Subcutaneous adipose tissue (tissue), 4 donors: Measurements from ENCODE around the gene HOXD10. TPM values are rescaled to one million over a fixed set of nuclear protein-coding genes. Genes with fewer than 3 reads are reported as not detected.

Experiments
- CTCF ChIP-seq: fragments of 450-650 bp; IDR thresholded peaks from one replicate; pipeline ENCODE4 v1.5.1; 2016; ENCODE audit warnings: low read depth, mild to moderate bottlenecking, control low read depth, antibody characterized with exemption, moderate library complexity
- total RNA-seq, 4 donors: library from RNA; depleted of rRNA; stranded (reverse); fragments of >200 nt; gene quantifications; one replicate each; pipeline ENCODE4 v1.1.0, GENCODE V29; 2016

Gene HOXD10
- total RNA-seq, 4 donors from 2014 or later, result 0.17 to 0.66 TPM; not detected in 2

- TF ChIP-seq CTCF, result no peak
These were observed 8.6 kb downstream of the HOXD10 start for GRCh38 chr2:176124947-176125771.

GRCh38 chr2:176125772-176126054, 9.1 kb downstream of the HOXD10 start:
- TF ChIP-seq CTCF, result no peak

GRCh38 chr2:176126929-176127773, 10.6 kb downstream of the HOXD10 start:
- TF ChIP-seq CTCF, result no peak

DNA sequence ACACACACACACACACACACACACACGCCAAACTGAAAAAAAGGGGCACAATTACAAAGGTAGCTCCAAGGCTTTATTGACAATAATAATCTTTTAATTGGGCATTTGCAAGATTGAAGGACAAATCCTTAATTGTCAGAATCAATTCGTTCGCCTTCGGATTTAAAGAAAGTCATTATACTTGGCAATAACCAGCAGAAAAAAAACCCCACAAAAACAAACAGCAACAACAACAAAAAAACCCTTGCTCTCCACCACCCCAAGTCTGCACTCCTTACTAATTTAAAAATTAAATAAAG, 11.1 kb downstream of the HOXD10 start:
- TF ChIP-seq CTCF, result no peak

DNA sequence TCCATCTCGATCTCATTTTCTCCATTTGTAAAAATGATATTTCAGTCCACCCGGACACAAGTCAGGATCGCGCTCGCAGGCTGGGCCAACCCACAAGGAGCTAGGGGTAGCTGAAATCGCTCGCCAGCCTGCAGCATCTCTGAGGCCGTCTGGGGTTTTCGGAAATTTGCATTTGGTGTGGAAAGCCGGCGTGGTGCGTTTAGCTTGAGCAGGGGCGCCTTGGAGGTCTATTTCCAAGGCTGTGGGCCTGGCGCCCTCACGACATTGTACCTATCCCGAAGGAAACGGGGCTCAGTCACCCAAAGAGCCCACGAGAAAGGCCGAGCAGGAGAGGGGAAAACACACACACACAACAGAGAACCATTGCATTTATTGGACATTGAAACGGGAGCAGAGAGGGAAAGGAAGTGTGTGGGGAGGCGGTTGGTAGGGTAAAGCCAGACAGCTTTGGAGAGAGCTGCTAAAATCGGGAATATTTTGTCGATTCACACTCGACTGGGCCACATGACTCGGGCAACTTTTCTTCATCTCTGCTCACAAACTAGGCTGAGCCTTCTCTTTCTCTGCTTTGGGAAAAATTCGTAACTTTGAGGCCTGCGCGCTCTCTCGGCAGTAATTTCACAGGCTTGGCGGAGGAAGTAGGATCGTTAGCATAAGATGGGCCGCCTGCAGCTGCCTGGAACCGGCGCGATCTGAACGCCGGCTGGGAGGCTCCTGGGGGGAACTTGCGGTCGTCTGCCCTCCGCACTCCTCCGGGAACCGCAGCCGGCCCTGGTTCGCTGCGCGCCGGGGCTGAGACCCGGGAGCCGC, 11.8 kb downstream of the HOXD10 start:
- TF ChIP-seq CTCF, result no peak

DNA sequence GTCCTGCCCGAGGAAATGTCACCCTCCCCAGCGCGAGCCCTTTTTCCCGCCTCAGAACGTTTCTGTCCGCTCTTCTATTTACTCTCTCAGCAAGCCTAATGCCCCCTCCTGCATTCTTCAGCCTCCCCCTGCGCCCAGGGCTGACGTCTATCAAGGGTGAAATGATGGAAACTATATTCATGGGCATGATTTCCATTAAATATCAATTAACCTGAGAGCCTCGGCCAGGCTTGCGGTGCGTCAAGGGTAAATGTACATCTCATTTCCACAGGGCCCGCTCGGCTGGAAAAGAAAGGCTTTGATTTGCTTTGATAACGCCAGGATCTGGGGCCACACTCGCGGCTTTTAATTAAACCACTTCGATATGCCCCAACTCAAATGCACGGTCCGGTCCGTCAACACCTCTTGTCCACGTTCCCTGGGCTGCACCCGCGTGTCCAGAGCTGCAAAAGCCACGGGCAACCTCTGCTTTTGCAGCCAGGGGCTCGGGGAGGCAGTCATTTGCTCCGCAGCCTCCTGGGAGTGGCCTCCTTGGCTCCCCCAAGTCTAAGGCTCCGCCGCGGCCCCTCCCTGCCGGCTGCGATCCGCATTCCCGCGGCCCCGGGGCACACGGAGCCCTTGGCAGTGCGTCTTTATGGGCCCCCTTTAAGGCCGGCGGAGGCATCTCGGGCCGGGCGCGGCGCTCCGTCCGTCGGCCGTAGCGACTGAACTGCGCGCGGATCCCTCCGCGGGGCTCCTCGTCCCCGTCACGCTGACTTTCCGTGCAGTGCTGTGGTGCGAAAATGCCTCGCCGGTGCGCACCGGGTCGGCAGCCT, 12.6 kb downstream of the HOXD10 start, which contains the start of gene HOXD8:
HOXD8 (plus strand) TSS at position 724 of the 815 bp plus-strand sequence. CDS start 662 bp downstream, outside the sequence.
- no peak for TF ChIP-seq CTCF
